GM19463 (cell line): ENCODE results near the gene CDS2.

ENCODE experiments used
- ATAC-seq: cut with Tn5 transposase; IDR thresholded peaks from one replicate; pipeline ENCODE4 v1.9.1; 2021; ENCODE audit warnings: mild to moderate bottlenecking, moderate library complexity; ENCODE audit not compliant: unreplicated experiment

The CDS2 gene

GRCh38 chr20:5118220-5119142 is 8.3 kb upstream of the CDS2 start:
- no peak for ATAC-seq

- ATAC-seq: no peak
These were observed 7.7 kb upstream of the CDS2 start for GRCh38 chr20:5119143-5119434.

- peak; percentile 90 for ATAC-seq
These were observed 7.2 kb upstream of the CDS2 start, which contains the start of gene PCNA for GRCh38 chr20:5119435-5120184. TSS of gene PCNA (minus strand) at chr20:5119958. CDS start at chr20:5119798, 160 bp downstream.

- ATAC-seq: no peak
These were observed 6.7 kb upstream of the CDS2 start for GRCh38 chr20:5120185-5120476.

- ATAC-seq: no peak
These were observed 3.9 kb upstream of the CDS2 start for GRCh38 chr20:5122873-5123260.

- ATAC-seq: peak; percentile 23
These were observed 523 bp downstream of the CDS2 start for GRCh38 chr20:5127204-5127858.

GRCh38 chr20:5127859-5128424 is 1.1 kb downstream of the CDS2 start:
- no peak for ATAC-seq

GRCh38 chr20:5128886-5129285 is 2.1 kb downstream of the CDS2 start:
- ATAC-seq: no peak

GRCh38 chr20:5131502-5131901 is 4.7 kb downstream of the CDS2 start:
- ATAC-seq: no peak

GRCh38 chr20:5133998-5134397 is 7.2 kb downstream of the CDS2 start:
- ATAC-seq: no peak

GRCh38 chr20:5135363-5136012 is 8.7 kb downstream of the CDS2 start:
- ATAC-seq: no peak

GRCh38 chr20:5136096-5136495 is 9.3 kb downstream of the CDS2 start:
- ATAC-seq: no peak

- ATAC-seq: no peak
These were observed 13.4 kb downstream of the CDS2 start for GRCh38 chr20:5140195-5140594.

- no peak for ATAC-seq
These were observed 14.8 kb downstream of the CDS2 start for GRCh38 chr20:5141615-5142014.

GRCh38 chr20:5143851-5144250 is 17.0 kb downstream of the CDS2 start:
- ATAC-seq: no peak

GRCh38 chr20:5145365-5146098 is 18.7 kb downstream of the CDS2 start:
- ATAC-seq: no peak

GRCh38 chr20:5146099-5146668 is 19.4 kb downstream of the CDS2 start:
- no peak for ATAC-seq

- no peak for ATAC-seq
These were observed 20.2 kb downstream of the CDS2 start for GRCh38 chr20:5146871-5147592.

- ATAC-seq: no peak
These were observed 21.8 kb downstream of the CDS2 start for GRCh38 chr20:5148581-5148980.
